Aorta (tissue), 5 donors: ENCODE results near the gene GPC5. TPM values are rescaled to one million over a fixed set of nuclear protein-coding genes. Genes with fewer than 3 reads are reported as not detected.
"Not testable (repeated sequence)": the region's sequence is repeated elsewhere in the genome, so short reads cannot be mapped to it uniquely, and the experiment has no call there.

Source experiments
- ATAC-seq: fragments of 200-7000 bp; cut with Tn5 transposase; one replicate; pipeline ENCODE4 v1.9.1; 2022; ENCODE audit warnings: moderate library complexity; ENCODE audit not compliant: low FRiP score
- DNase-seq, 2 donors: peaks; one replicate each; pipeline ENCODE4 v3.0.0-alpha.2; 2020
- H3K27ac ChIP-seq, 2 donors: one replicate each; pipeline ENCODE4 v1.5.1; 2013; ENCODE audit warnings: low read length in 2 of 2, mild to moderate bottlenecking in 2 of 2, moderate library complexity in 2 of 2, control low read depth in 1 of 2, inconsistent platforms in 1 of 2, low read depth in 1 of 2
- H3K27me3 ChIP-seq, 2 donors: one replicate each; pipeline ENCODE4 v1.6.1; 2013; ENCODE audit warnings: control low read depth in 1 of 2, low read length in 1 of 2, mild to moderate bottlenecking in 1 of 2, moderate library complexity in 1 of 2; ENCODE audit not compliant: insufficient read depth in 2 of 2, control insufficient read depth in 1 of 2
- H3K36me3 ChIP-seq, 2 donors: one replicate each; pipeline ENCODE4 v1.6.1; 2013; ENCODE audit warnings: control low read depth in 1 of 2, low read length in 1 of 2, mild to moderate bottlenecking in 1 of 2; ENCODE audit not compliant: insufficient read depth in 2 of 2, control insufficient read depth in 1 of 2
- H3K4me1 ChIP-seq, 2 donors: one replicate each; pipeline ENCODE4 v1.6.1; 2013; ENCODE audit warnings: low read length in 2 of 2, control low read depth in 1 of 2, mild to moderate bottlenecking in 1 of 2, moderate library complexity in 1 of 2; ENCODE audit not compliant: insufficient read depth in 2 of 2, control insufficient read depth in 1 of 2
- H3K4me3 ChIP-seq, 2 donors: one replicate each; pipeline ENCODE4 v1.5.1; 2013; ENCODE audit warnings: low read length in 2 of 2, control low read depth in 1 of 2, mild to moderate bottlenecking in 1 of 2
- H3K9me3 ChIP-seq: one replicate; pipeline ENCODE4 v1.6.1; 2013; ENCODE audit warnings: mild to moderate bottlenecking, low read length; ENCODE audit not compliant: control insufficient read depth
- WGBS, 2 donors: extraction: QIAGEN DNeasy Blood & Tissue Kit; methylation state at CpG; one replicate each; pipeline ENCODE4 v1.1.7; 2013; 5-methylcytosine and 5-hydroxymethylcytosine counted together
- intact Hi-C, 2 donors: fragments of 100-400 bp; cut with DNase I; formaldehyde crosslinking; loops; one replicate each; pipeline versions ENCODE4 v1.14.2 to v1.15.0; 2022
- polyA plus RNA-seq, 2 donors: library from polyadenylated mRNA; stranded (reverse); fragments of 200-250 nt; gene quantifications; one replicate each; pipeline ENCODE4 v1.2.3, GENCODE V29; 2013
- total RNA-seq, 2 donors: library from RNA; stranded (reverse); fragmentation: NEBNext Ultra II Directional; extraction: Animal tissue kit (Norgen Biotek cat#: 25700); gene quantifications; one replicate each; pipeline ENCODE4 v1.2.1, GENCODE V29; 2021
- donor health status: healthy with polysubstance abuse.
- donor health status: Bipolar disorder and iron deficiency.
- donor health status: DM: no; HTN: no; CAD: no.
- donor health status: DM: no; HTN: no; CAD: no.
- donor health status: DM: yes; HTN: yes; CAD: no.

Gene GPC5
- total and polyA plus RNA-seq, 4 donors, result 0.97 to 1.5 TPM; not detected in 2

DNA sequence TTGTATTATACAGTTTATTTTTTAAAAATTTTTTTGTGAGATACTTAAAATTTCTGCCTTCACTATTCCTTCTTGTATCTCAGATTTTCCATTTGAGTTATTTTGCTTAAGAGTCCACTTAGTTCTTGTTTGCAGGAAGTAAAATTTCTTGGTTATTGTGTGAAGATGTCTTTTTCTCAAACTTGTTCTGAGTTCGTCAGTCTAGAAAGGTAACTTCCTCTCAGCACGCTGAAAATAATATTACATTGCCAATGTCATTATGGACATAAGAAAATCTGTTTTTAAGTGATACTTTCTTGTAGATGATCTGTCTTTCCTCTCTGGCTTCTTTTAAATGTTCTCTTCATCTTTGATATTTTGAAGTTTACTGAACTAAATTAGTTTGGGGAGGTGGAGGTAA, 1096.5 kb downstream of the GPC5 start:
- no peaks in the 10 kb centered on the region for H3K4me1 ChIP-seq
- no peaks in the 10 kb centered on the region for H3K36me3 ChIP-seq
- intact Hi-C loops, result no loop called here
- H3K27ac ChIP-seq, result no peak overlapping the region
- H3K4me3 ChIP-seq, result no peak overlapping the region
- no peak for DNase-seq
- WGBS, 2 donors, result 81 to 89% methylated on average over 2 of the region's 2 CpGs
- H3K27me3 ChIP-seq, result no peaks in the 10 kb centered on the region
- no peak for ATAC-seq
- no peaks in the 10 kb centered on the region for H3K9me3 ChIP-seq

- H3K9me3 ChIP-seq, result peaks cover 1% of the 10 kb centered on the region
- H3K36me3 ChIP-seq, result no peaks in the 10 kb centered on the region
- intact Hi-C loops, result no loop called here
- H3K27ac ChIP-seq, result no peak overlapping the region
- H3K27me3 ChIP-seq, result no peaks in the 10 kb centered on the region
- DNase-seq (no peak), ATAC-seq (no peak)
- H3K4me1 ChIP-seq, result no peaks in the 10 kb centered on the region
- WGBS, 2 donors, result 48 to 56% methylated on average over 6 of the region's 6 CpGs
- no peak overlapping the region for H3K4me3 ChIP-seq
Measured at GRCh38 chr13:92500192-92500591, 1101.8 kb downstream of the GPC5 start.

DNA sequence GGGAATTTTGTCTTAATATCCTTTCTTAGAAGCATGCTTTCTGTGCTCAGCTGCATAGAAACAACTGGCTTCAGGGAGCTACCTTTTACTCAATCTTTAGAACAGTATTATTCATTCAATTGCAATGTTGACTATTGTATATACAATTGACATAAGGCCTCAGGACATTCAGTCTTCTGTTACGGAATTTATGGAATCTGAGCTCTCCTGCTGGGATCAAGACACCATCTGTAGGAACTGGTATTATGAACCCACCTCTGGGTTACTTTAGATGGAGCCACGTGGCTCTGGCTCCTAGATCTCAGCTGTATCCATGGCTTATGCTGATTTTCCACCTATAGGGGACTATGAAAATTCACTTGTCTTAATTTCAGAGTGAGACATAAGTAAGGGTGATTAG, 1112.0 kb downstream of the GPC5 start:
- Histone ChIP-seq H3K36me3 (no peaks in the 10 kb centered on the region), H3K4me1 (no peaks in the 10 kb centered on the region), H3K9me3 (no peaks in the 10 kb centered on the region), H3K27me3 (no peaks in the 10 kb centered on the region), H3K27ac (no peak overlapping the region), H3K4me3 (no peak overlapping the region)
- DNase-seq, result no peak
- intact Hi-C loops, result no loop called here
- 71 to 82% methylated on average over 2 of the region's 2 CpGs for WGBS, 2 donors
- ATAC-seq, result no peak

- H3K27me3 ChIP-seq, result no peaks in the 10 kb centered on the region
- ATAC-seq (no peak), DNase-seq (no peak)
- H3K9me3 ChIP-seq, result no peaks in the 10 kb centered on the region
- intact Hi-C loops, result no loop called here
- no peak overlapping the region for H3K4me3 ChIP-seq
- H3K36me3 ChIP-seq, result no peaks in the 10 kb centered on the region
- no peak overlapping the region for H3K27ac ChIP-seq
- H3K4me1 ChIP-seq, result no peaks in the 10 kb centered on the region
- WGBS, 2 donors, result 85 to 91% methylated on average over 9 of the region's 9 CpGs
Measured at GRCh38 chr13:92512852-92513251, 1114.4 kb downstream of the GPC5 start.

- ATAC-seq (no peak), DNase-seq (no peak)
- Histone ChIP-seq H3K27ac (no peak overlapping the region), H3K4me1 (no peaks in the 10 kb centered on the region), H3K9me3 (no peaks in the 10 kb centered on the region), H3K4me3 (no peak overlapping the region), H3K36me3 (no peaks in the 10 kb centered on the region), H3K27me3 (no peaks in the 10 kb centered on the region)
- 3 to 44% methylated on average over 1 of the region's 1 CpG for WGBS, 2 donors
- intact Hi-C loops, result no loop called here
Measured at GRCh38 chr13:92513672-92514071, 1115.3 kb downstream of the GPC5 start.

DNA sequence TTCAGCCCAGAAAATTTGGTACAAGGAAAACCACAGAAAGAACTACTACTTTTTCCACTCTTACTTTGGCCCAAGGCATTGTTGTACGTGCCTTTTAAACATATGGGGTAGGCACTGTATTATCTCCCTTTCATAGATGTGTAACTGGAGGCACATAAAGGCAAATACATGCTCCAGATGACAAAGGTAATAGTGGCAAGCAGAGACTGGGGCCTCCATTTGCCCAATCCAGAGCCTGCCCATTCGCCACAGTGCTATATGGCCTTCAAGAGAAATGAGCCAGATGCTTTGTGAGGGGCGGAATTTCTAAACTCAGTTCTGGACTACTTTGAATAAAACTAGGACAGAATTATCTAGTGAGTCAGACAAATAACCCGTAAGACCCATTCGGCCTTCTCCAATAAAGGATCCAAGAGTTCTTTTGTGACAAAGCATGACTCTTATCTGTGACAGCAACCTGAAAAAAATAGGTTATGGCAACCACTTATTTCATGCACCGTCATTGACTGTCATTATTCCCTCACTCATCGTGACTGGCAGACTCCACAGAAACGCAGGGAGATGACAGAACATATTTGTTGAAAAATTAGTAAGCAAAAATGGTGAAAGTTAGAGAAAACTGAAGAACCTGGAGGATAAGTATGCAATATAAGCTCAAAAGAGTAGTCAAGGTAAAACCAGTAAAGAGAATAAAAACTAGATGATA, 1116.2 kb downstream of the GPC5 start:
- H3K36me3 ChIP-seq, result no peaks in the 10 kb centered on the region
- no peak overlapping the region for H3K4me3 ChIP-seq
- H3K27ac ChIP-seq, result no peak overlapping the region
- ATAC-seq (no peak), DNase-seq (no peak)
- no peaks in the 10 kb centered on the region for H3K4me1 ChIP-seq
- intact Hi-C loops, result no loop called here
- 90 to 93% methylated on average over 8 of the region's 8 CpGs for WGBS, 2 donors
- no peaks in the 10 kb centered on the region for H3K27me3 ChIP-seq
- H3K9me3 ChIP-seq, result no peaks in the 10 kb centered on the region

DNA sequence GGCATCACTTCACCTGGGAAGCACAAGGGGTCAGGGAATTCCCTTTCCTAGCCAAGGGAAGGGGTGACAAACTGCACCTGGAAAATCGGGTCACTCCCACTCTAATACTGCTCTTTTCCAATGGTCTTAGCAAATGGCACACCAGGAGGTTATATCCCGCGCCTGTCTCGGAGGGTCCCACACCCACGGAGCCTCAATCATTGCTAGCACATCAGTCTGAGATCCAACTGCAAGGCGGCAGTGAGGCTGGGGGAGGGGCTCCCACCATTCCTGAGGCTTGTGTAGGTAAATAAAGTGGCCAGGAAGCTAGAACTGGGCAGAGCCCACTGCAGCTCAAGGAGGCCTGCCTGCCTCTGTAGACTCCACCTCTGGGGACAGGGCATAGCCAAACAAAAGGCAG, 1118.5 kb downstream of the GPC5 start:
- WGBS, 2 donors, result 94 to 100% methylated on average over 6 of the region's 6 CpGs
- H3K27ac ChIP-seq, intact Hi-C loops, H3K9me3 ChIP-seq, ATAC-seq, H3K4me3 ChIP-seq, H3K27me3 ChIP-seq, DNase-seq, H3K36me3 ChIP-seq, H3K4me1 ChIP-seq: not testable (repeated sequence)

DNA sequence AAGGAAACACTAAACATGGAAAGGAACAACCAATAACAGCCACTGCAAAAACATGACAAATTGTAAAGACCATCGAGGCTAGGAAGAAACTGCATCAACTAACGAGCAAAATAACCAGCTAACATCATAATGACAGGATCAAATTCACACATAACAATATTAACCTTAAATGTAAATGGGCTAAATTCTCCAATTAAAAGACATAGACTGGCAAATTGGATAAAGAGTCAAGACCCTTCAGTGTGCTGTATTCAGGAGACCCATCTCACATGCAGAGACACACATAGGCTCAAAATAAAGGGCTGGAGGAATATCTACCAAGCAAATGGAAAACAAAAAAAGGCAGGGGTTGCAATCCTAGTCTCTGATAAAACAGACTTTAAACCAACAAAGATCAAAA, 1120.2 kb downstream of the GPC5 start:
- H3K9me3 ChIP-seq, H3K36me3 ChIP-seq, H3K27me3 ChIP-seq, H3K4me1 ChIP-seq, H3K4me3 ChIP-seq, H3K27ac ChIP-seq, DNase-seq, ATAC-seq, intact Hi-C loops: not testable (repeated sequence)
- WGBS, 2 donors, result 90 to 94% methylated on average over 2 of the region's 2 CpGs

DNA sequence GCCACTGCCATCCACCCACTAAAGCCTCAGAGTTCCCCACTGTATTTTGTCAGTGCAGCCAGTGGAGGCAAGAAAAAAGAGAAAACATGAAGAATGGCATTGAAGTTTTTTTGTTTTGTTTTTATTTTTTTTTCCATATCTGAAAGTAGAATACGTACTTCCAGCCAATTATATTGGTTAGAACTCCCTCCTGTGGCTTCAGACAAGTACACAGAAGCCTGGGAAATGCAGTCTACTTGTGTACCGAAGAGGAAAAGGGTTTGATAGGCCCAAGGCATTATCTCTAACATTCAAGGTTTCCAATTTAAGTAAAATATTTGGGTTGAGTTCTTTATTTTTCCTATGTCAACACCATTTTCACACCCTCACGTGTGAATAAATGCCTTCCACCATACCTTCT, 1131.9 kb downstream of the GPC5 start:
- intact Hi-C loops, result no loop called here
- ATAC-seq (no peak), DNase-seq (no peak)
- Histone ChIP-seq H3K4me3 (no peak overlapping the region), H3K9me3 (no peaks in the 10 kb centered on the region), H3K36me3 (no peaks in the 10 kb centered on the region), H3K27ac (no peak overlapping the region), H3K4me1 (no peaks in the 10 kb centered on the region), H3K27me3 (no peaks in the 10 kb centered on the region)
- 39 to 63% methylated on average over 3 of the region's 3 CpGs for WGBS, 2 donors
